Coronary artery (tissue), 2 donors: ENCODE measurements around the gene SLC2A1.
"Not testable (repeated sequence)": the region's sequence is repeated elsewhere in the genome, so short reads cannot be mapped to it uniquely, and the experiment has no call there.

Experiments used
- DNase-seq: peaks from one replicate; pipeline ENCODE4 v3.0.0-alpha.2; 2017; ENCODE audit warnings: low spot score
- H3K27ac ChIP-seq, 2 donors: fragments of 200-600 bp; sonication (generic); one replicate each; pipeline ENCODE4 v1.5.1; 2016 to 2019
- H3K4me3 ChIP-seq: fragments of 200-600 bp; sonication (generic); 2 replicates; pipeline ENCODE4 v1.5.1; 2016; ENCODE audit warnings: mild to moderate bottlenecking, moderate library complexity
- TF ChIP-seq, protein P1 (sequence below): fragments of 200-600 bp; sonication (generic); IDR thresholded peaks from one replicate; pipeline ENCODE4 v1.5.1; 2019; ENCODE audit warnings: antibody characterized with exemption

The SLC2A1 gene

DNA sequence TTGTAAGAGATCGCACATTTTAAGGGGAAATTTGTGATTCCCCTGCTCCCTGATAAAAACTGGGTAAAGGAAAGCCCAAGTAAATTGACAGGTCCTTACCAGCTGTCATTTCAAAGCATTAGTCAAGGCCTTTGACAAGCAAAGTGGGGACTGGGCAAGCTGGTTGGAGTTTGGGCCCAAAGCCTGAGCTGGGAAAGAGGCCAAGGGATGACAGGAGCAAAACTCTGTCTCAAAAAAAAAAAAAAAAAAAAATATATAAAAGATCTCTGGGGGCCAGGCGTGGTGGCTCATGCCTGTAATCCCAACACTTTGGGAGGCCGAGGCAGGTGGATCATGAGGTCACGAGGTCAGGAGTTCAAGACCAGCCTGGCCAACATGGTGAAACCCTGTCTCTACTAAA lies 36.9 kb downstream of the SLC2A1 start:
- peak; percentile 47 for DNase-seq
- TF ChIP-seq, protein P1, sequence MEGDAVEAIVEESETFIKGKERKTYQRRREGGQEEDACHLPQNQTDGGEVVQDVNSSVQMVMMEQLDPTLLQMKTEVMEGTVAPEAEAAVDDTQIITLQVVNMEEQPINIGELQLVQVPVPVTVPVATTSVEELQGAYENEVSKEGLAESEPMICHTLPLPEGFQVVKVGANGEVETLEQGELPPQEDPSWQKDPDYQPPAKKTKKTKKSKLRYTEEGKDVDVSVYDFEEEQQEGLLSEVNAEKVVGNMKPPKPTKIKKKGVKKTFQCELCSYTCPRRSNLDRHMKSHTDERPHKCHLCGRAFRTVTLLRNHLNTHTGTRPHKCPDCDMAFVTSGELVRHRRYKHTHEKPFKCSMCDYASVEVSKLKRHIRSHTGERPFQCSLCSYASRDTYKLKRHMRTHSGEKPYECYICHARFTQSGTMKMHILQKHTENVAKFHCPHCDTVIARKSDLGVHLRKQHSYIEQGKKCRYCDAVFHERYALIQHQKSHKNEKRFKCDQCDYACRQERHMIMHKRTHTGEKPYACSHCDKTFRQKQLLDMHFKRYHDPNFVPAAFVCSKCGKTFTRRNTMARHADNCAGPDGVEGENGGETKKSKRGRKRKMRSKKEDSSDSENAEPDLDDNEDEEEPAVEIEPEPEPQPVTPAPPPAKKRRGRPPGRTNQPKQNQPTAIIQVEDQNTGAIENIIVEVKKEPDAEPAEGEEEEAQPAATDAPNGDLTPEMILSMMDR: no peak
- H3K4me3 ChIP-seq: no peak overlapping the region
- H3K27ac ChIP-seq: no peak overlapping the region

DNA sequence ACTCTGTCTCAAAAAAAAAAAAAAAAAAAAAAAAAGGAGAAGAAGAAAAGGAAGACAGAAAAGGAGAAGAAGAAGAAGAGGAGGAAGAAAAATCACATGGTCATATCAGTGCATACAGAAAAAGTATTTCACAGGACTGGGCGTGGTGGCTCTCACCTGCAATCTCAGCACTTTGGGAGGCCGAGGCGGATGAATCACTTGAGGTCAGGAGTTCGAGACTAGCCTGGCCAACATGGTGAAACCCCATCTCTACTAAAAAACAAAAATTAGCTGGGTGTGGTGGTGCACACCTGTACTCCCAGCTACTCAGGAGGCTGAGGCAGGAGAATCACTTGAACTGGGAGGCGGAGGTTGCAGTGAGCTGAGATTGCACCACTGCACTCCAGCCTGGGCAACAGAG lies 39.0 kb downstream of the SLC2A1 start:
- H3K4me3 ChIP-seq, H3K27ac ChIP-seq, DNase-seq: not testable (repeated sequence)

DNA sequence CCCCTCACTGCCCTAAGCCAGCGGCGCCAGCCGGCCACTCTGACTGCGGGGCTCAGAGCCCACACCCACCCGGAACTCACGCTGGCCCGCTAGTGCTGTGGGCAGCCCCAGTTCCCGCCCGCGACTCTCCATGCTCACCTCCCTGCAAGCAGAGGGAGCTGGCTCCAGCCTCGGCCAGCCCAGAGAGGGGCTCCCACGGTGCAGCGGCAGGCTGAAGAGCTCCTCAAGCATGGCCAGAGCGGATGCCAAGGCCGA lies 41.5 kb downstream of the SLC2A1 start:
- no peak for DNase-seq
- TF ChIP-seq, protein P1: no peak
- H3K4me3 ChIP-seq: no peak overlapping the region
- H3K27ac ChIP-seq: no peak overlapping the region

DNA sequence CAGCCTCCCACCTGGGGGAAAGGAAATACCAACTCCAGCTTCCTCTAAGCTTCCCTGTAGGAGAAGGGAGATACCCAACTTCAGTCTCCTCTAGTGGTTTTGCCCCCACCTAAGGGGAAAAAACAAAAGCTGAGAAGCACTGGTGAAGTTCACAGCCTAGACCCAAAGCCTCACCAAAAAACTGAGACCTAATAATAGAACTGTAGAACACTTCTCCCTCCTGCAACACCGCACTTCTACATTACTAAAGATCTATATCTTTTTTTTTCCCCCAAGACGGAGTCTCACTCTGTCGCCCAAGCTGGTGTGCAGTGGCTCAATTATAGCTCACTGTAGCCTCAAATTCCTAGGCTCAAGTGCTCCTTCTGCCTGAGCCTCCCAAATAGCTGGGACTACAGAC lies 43.2 kb downstream of the SLC2A1 start:
- no peak overlapping the region for H3K4me3 ChIP-seq
- no peak overlapping the region for H3K27ac ChIP-seq
- TF ChIP-seq, protein P1: no peak
- DNase-seq: no peak

DNA sequence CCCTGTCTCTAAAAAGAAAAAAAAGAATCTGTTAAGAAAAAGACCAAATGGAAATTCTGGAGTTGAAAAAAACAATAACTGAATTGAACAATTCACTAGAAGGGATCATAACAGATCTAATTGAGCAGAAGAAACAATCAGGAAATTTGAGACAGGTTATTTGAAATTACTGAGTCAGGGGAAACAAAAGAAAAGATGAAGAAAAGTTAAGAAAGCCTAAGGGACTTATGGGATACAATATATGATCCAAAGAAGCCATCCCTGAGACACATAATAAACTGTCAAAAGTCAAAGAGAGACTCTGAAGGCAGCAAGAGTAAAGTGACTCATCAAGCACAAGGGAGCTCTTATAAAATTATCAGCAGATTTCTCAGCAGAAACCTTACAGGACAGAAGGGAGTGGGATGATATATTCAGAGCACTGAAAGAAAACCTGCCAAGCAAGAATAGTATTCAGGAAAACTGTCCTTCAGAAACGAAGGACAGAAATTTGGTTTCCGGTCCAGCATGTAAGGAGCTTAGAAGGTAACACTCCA lies 44.5 kb downstream of the SLC2A1 start:
- H3K27ac ChIP-seq: no peak overlapping the region
- DNase-seq: no peak
- no peak overlapping the region for H3K4me3 ChIP-seq
- TF ChIP-seq, protein P1: no peak

DNA sequence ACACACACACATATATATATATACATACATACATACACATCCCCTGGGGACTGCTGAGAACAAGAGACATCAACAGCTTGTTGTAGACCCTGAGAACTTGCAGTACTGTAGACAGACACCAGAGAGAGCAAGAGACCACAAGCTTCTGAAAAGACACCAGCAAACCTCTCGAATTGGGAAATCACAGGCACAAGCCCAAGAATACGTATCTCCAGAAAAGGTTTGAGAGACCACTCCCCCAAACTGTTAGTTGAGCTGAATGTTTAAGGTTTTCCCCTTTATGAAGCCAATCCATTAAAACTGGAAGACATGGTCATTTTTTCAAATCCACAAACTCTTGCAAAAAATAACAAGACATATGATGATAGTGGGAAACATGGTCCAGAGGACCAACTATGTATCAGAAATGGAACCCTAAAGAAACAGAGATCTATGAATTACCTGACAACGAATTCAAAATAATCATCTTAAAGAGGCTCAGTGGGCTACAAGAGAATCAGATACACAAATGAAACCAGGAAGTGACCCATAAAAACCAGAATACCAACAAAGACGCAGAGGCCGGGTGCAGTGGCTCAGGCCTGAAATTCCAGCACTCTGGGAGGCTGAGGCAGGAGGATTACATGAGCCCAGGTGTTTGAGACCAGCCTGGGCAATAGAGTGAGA lies 45.1 kb downstream of the SLC2A1 start:
- Histone ChIP-seq H3K4me3 (no peak overlapping the region), H3K27ac (no peak overlapping the region)
- DNase-seq: no peak
- TF ChIP-seq, protein P1: peak; percentile 74

DNA sequence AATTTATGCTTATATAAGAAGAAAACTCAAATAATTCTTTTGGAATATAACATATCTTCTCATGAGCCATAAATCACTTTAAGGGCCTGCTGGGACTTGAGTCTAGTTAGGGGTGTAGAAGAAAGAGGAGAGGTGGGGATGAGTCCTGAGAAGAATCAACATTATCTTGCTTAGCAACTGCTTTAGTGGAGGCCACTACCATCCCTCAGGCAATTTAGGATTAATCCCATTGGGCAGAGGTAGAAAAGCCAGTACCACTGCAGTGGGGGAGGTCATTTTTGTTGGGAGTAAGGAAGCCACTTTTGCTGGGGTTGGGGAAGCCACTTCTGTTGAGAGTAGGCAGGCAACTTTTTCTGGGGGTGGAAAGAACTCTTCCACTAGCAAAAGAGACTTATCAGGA lies 47.7 kb downstream of the SLC2A1 start:
- TF ChIP-seq, protein P1: no peak
- Histone ChIP-seq H3K27ac (no peak overlapping the region), H3K4me3 (no peak overlapping the region)
- no peak for DNase-seq
